PC-3 (cell line): ENCODE measurements around the gene CHRM4. TPM values are rescaled to one million over a fixed set of nuclear protein-coding genes. Genes with fewer than 3 reads are reported as not detected.

Source experiments
- ATAC-seq: fragments of 200-7000 bp; cut with Tn5 transposase; 2 replicates; pipeline ENCODE4 v1.9.1; 2020; ENCODE audit warnings: mild to moderate bottlenecking, moderate library complexity
- BruUV-seq: library from RNA; stranded (reverse); fragments of 400-500 nt; replicated peaks from 2 replicates; lab custom pipeline; 2021; lab: Mats Ljungman, UMichigan
- CTCF ChIA-PET: fragments of 300-600 bp; sonication (Branson Sonifier 250); formaldehyde crosslinking; loops from one replicate; lab custom pipeline; 2022; ENCODE audit warnings: antibody characterized with exemption; lab: Charles Lee
- POLR2A ChIA-PET: fragments of 300-600 bp; sonication (Branson Sonifier 250); formaldehyde crosslinking; loops from one replicate; lab custom pipeline; 2022; ENCODE audit warnings: antibody characterized with exemption; ENCODE audit not compliant: unreplicated experiment; lab: Charles Lee
- DNase-seq: peaks from one replicate; pipeline ENCODE4 v3.0.0-alpha.2; 2015
- H2AFZ ChIP-seq: fragments of 300-600 bp; sonication (generic); 2 replicates; pipeline ENCODE4 v1.6.0; 2016; ENCODE audit warnings: antibody characterized with exemption, low read length
- H3F3A ChIP-seq: fragments of 300-600 bp; sonication (generic); one replicate; pipeline ENCODE4 v1.6.0; 2017; ENCODE audit warnings: antibody characterized with exemption, low read length, control low read depth, mild to moderate bottlenecking; ENCODE audit not compliant: unreplicated experiment
- H3K27ac ChIP-seq: fragments of 300-600 bp; sonication (generic); 2 replicates; pipeline ENCODE4 v1.5.1; 2016; ENCODE audit warnings: mild to moderate bottlenecking, low read length
- H3K27me3 ChIP-seq: fragments of 300-600 bp; sonication (generic); 2 replicates; pipeline ENCODE4 v1.6.1; 2016; ENCODE audit warnings: low read length, mixed read lengths
- H3K36me3 ChIP-seq: fragments of 300-600 bp; sonication (generic); 2 replicates; pipeline ENCODE4 v1.6.1; 2016; ENCODE audit warnings: low read depth, mixed run types, low read length, mixed read lengths
- H3K4me1 ChIP-seq: fragments of 300-600 bp; sonication (generic); 2 replicates; pipeline ENCODE4 v1.5.1; 2016; ENCODE audit warnings: low read length; ENCODE audit not compliant: insufficient read depth
- H3K4me2 ChIP-seq: fragments of 300-600 bp; sonication (generic); 2 replicates; pipeline ENCODE4 v1.6.0; 2016; ENCODE audit warnings: low read length
- H3K4me3 ChIP-seq: fragments of 300-600 bp; sonication (generic); 2 replicates; pipeline ENCODE4 v1.5.1; 2016; ENCODE audit warnings: mild to moderate bottlenecking, low read length, mixed read lengths
- H3K79me2 ChIP-seq: fragments of 300-600 bp; sonication (generic); 2 replicates; pipeline ENCODE4 v1.6.1; 2017; ENCODE audit warnings: low read length, mixed read lengths
- H3K9ac ChIP-seq: fragments of 300-600 bp; sonication (generic); 2 replicates; pipeline ENCODE4 v1.6.0; 2016; ENCODE audit warnings: mild to moderate bottlenecking, low read length
- H3K9me2 ChIP-seq: fragments of 300-600 bp; sonication (generic); replicated peaks from 2 replicates; pipeline ENCODE4 v1.6.1; 2016; ENCODE audit warnings: mixed run types, low read length, mixed read lengths
- H3K9me3 ChIP-seq: fragments of 300-600 bp; sonication (generic); 2 replicates; pipeline ENCODE4 v1.6.1; 2016; ENCODE audit warnings: low read length, mixed read lengths
- H4K20me1 ChIP-seq: fragments of 300-600 bp; sonication (generic); 2 replicates; pipeline ENCODE4 v1.6.1; 2016; ENCODE audit warnings: low read length, mixed read lengths
- EZH2 ChIP-seq: fragments of 300-600 bp; sonication (generic); IDR thresholded peaks from one replicate; pipeline ENCODE4 v1.6.1; 2017; ENCODE audit warnings: antibody characterized with exemption, mild to moderate bottlenecking, low read length; ENCODE audit not compliant: unreplicated experiment
- EZH2phosphoT487 ChIP-seq: fragments of 300-600 bp; sonication (generic); IDR thresholded peaks from 2 replicates; pipeline ENCODE4 v1.6.1; 2018; ENCODE audit warnings: mild to moderate bottlenecking, antibody characterized with exemption, low read length, borderline replicate concordance
- intact Hi-C: fragments of 100-400 bp; cut with micrococcal nuclease; formaldehyde crosslinking; loops from 2 replicates; pipeline ENCODE4 v1.9.0; 2023
- total RNA-seq: library from RNA; depleted of rRNA; stranded (reverse); fragments of >200 nt; gene quantifications from 2 replicates; pipeline ENCODE4 v1.2.3, GENCODE V29; 2014
- TF ChIP-seq, protein P1 (sequence below): fragments of 300-600 bp; sonication (generic); conservative IDR thresholded peaks from 2 replicates; pipeline ENCODE4 v1.5.1; 2017; ENCODE audit warnings: antibody characterized with exemption, low read depth, mild to moderate bottlenecking, low read length

The CHRM4 gene
- total RNA-seq, 1 experiment from 2014 or later: not detected

DNA sequence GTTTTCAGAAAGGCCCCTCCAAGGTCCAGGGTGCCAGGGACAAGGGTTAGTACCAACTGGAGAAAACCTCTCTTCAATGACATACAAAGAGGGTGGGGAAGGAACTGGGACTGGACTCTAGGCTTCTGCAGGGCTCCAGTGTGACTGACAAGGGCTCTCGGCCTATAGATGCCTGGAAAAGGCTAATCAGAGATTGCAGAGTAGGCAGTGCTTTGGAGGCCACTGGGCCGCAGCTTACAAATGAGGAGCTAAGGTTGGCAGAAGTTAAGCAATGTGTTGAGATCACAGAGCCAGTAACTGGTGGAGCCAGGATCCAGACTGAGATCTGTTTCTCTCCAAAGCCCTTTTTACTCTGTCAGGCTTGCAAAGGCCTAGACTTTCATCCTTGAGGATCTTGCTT, 51.8 kb downstream of the CHRM4 start:
- Histone ChIP-seq H2AFZ (no peak overlapping the region; the same call in 1 of the 2 replicates), H3K9me2 (no peaks in the 10 kb centered on the region), H3K4me1 (peaks cover 13% of the 10 kb centered on the region; the same call in 1 of the 2 replicates), H3K36me3 (no peaks in the 10 kb centered on the region), H3K4me2 (no peak overlapping the region), H4K20me1 (no peaks in the 10 kb centered on the region), H3K9me3 (no peaks in the 10 kb centered on the region), H3K9ac (no peak overlapping the region), H3K27ac (no peak overlapping the region), H3F3A (no peaks in the 10 kb centered on the region), H3K27me3 (no peaks in the 10 kb centered on the region), H3K79me2 (no peaks in the 10 kb centered on the region), H3K4me3 (no peak overlapping the region)
- TF ChIP-seq EZH2phosphoT487 (no peak), EZH2 (no peak)
- TF ChIP-seq, protein P1, sequence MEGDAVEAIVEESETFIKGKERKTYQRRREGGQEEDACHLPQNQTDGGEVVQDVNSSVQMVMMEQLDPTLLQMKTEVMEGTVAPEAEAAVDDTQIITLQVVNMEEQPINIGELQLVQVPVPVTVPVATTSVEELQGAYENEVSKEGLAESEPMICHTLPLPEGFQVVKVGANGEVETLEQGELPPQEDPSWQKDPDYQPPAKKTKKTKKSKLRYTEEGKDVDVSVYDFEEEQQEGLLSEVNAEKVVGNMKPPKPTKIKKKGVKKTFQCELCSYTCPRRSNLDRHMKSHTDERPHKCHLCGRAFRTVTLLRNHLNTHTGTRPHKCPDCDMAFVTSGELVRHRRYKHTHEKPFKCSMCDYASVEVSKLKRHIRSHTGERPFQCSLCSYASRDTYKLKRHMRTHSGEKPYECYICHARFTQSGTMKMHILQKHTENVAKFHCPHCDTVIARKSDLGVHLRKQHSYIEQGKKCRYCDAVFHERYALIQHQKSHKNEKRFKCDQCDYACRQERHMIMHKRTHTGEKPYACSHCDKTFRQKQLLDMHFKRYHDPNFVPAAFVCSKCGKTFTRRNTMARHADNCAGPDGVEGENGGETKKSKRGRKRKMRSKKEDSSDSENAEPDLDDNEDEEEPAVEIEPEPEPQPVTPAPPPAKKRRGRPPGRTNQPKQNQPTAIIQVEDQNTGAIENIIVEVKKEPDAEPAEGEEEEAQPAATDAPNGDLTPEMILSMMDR: no peak
- ChIA-PET POLR2A (no interaction called here), CTCF (no interaction called here)
- intact Hi-C loops: no loop called here
- ATAC-seq: no peak
- DNase-seq: no peak
- no TSS peak for BruUV-seq

DNA sequence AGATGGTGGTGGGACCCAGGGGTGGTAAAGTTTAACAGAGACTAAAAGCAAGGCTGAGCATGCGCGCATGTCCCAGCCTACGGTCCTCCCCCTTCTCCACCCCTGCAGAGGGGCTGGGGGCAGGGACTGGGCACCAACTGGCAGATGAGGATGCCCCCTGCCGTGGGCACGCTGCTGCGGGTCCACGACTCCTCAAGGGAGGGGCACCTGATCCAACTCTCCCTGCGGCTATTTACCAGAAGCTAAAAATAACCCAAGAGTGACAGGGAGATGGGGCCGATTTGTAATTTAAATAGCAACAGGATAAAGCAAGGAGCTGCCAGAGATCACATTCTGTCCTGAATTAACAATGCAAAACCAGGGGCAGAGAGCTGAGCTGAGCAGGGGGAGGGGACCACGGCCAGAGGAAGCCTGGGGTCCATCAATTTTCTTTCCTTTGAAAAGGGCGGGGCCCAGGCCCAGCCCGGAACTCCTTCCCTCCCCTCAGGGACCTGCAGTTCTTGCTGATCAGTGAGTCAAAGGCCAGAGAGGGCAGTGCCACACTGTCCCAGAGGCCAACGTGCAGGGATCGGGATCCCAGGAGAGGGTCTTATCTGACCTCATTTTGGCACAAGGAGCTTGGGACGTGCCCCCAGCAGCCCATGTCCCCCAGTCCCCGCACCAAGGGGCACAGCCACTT, 52.4 kb downstream of the CHRM4 start:
- H4K20me1 ChIP-seq: no peaks in the 10 kb centered on the region
- no peaks in the 10 kb centered on the region for H3K9me3 ChIP-seq
- peaks cover 13% of the 10 kb centered on the region; the same call in 1 of the 2 replicates for H3K4me1 ChIP-seq
- ATAC-seq: peak; percentile 62
- H3K4me3 ChIP-seq: peak overlapping the region; percentile 50
- no TSS peak for BruUV-seq
- ChIA-PET CTCF (interaction anchor here (0.5 kb wide), 1 partner anchor 178 kb away, joined by 3 read pairs; no protein-coding TSS in a partner anchor), POLR2A (interaction anchor here (0.7 to 0.9 kb wide), 2 partner anchors 41 to 96 kb away, joined by 4 to 6 read pairs; no protein-coding TSS in a partner anchor)
- peak overlapping the region; percentile 80 for H2AFZ ChIP-seq
- DNase-seq: peak; percentile 21
- no peaks in the 10 kb centered on the region for H3K27me3 ChIP-seq
- H3K9ac ChIP-seq: no peak overlapping the region
- no peak for TF ChIP-seq EZH2phosphoT487
- TF ChIP-seq, protein P1: no peak
- no peak for TF ChIP-seq EZH2
- intact Hi-C loops: no loop called here
- no peaks in the 10 kb centered on the region for H3K79me2 ChIP-seq
- no peaks in the 10 kb centered on the region for H3K9me2 ChIP-seq
- no peaks in the 10 kb centered on the region for H3F3A ChIP-seq
- H3K27ac ChIP-seq: no peak overlapping the region
- H3K4me2 ChIP-seq: peak overlapping the region; percentile 72
- H3K36me3 ChIP-seq: no peaks in the 10 kb centered on the region

DNA sequence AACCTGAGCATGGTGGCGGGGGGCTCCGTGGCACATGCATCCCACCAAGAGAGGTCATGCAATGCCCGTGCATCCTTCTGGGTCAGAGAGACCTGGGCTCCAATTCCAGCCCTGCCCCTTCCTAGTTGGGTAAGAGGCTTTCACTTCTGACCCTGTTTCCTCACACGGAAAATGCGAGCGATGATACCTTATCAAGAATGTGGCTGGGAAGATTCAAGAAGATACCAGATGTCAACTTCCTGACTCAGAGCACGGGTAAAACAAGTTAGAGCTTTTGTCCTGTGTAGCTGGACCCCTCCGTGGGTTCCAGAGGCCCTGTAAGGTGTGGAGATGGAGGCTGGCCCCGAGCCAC, 53.0 kb downstream of the CHRM4 start:
- Histone ChIP-seq H3K27ac (no peak overlapping the region), H3K9ac (no peak overlapping the region), H2AFZ (peak overlapping the region; percentile 80), H3K36me3 (no peaks in the 10 kb centered on the region), H3K4me3 (peak overlapping the region; percentile 50), H3F3A (no peaks in the 10 kb centered on the region), H3K9me2 (no peaks in the 10 kb centered on the region), H3K79me2 (no peaks in the 10 kb centered on the region), H3K27me3 (no peaks in the 10 kb centered on the region), H3K4me1 (peaks cover 13% of the 10 kb centered on the region; the same call in 1 of the 2 replicates), H3K9me3 (no peaks in the 10 kb centered on the region), H4K20me1 (no peaks in the 10 kb centered on the region), H3K4me2 (peak overlapping the region; percentile 72)
- intact Hi-C loops: no loop called here
- ATAC-seq (no peak), DNase-seq (peak; percentile 12)
- no peak for TF ChIP-seq EZH2phosphoT487
- TF ChIP-seq, protein P1: no peak
- TF ChIP-seq EZH2: no peak
- ChIA-PET POLR2A (interaction anchor here (0.9 kb wide), 1 partner anchor 96 kb away, joined by 6 read pairs; no protein-coding TSS in a partner anchor), CTCF (no interaction called here)
- no TSS peak for BruUV-seq
